Mucosa of rectum (tissue), 2 donors: ENCODE data around the gene OR2B2.
"Not testable (repeated sequence)": the region's sequence is repeated elsewhere in the genome, so short reads cannot be mapped to it uniquely, and the experiment has no call there.

Experiments used
- H3K27ac ChIP-seq, 2 donors: one replicate each; pipeline ENCODE4 v1.7.0; 2013; ENCODE audit warnings: inconsistent platforms in 2 of 2, low read depth in 2 of 2, low read length in 2 of 2
- H3K27me3 ChIP-seq, 2 donors: one replicate each; pipeline ENCODE4 v1.7.0; 2013; ENCODE audit warnings: low read length in 2 of 2; ENCODE audit not compliant: control insufficient read depth in 2 of 2, insufficient read depth in 2 of 2
- H3K36me3 ChIP-seq, 2 donors: one replicate each; pipeline ENCODE4 v1.7.0; 2013; ENCODE audit warnings: low read length in 2 of 2; ENCODE audit not compliant: control insufficient read depth in 2 of 2, insufficient read depth in 2 of 2
- H3K4me1 ChIP-seq, 2 donors: one replicate each; pipeline ENCODE4 v1.7.0; 2013; ENCODE audit warnings: low read length in 2 of 2, mild to moderate bottlenecking in 1 of 2; ENCODE audit not compliant: control insufficient read depth in 2 of 2, insufficient read depth in 2 of 2
- H3K4me3 ChIP-seq, 2 donors: one replicate each; pipeline ENCODE4 v1.7.0; 2013; ENCODE audit warnings: low read length in 2 of 2
- H3K9ac ChIP-seq, 2 donors: one replicate each; pipeline ENCODE4 v1.7.0; 2013; ENCODE audit warnings: low read length in 2 of 2, low read depth in 1 of 2, mild to moderate bottlenecking in 1 of 2
- H3K9me3 ChIP-seq, 2 donors: one replicate each; pipeline ENCODE4 v1.7.0; 2013; ENCODE audit warnings: low read length in 2 of 2; ENCODE audit not compliant: control insufficient read depth in 2 of 2
- donor health status: healthy.
- donor health status: Normal muscosa, but diverticular disease.

The OR2B2 gene

DNA sequence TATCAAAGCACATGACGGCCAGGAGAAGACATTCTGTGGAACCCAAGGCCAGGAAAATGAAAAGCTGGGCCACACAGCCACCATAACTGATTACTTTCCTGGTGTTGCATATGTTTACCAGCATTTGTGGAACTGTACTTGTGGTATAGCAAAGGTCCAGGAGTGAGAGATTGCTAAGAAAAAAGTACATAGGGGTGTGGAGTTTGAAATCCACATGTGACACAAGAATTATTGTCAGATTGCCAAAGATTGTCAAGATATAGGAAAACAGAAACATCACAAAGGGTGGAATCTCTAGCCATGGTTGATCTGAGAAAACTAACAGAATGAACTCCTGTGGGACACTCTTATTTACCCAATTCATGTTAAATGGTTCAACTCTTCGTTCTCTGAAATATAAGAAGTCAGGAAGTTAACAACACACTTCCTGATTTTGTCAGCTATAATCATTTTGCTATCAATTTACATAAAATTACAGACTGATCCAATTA, at the start of gene OR2B2:
TSS of gene OR2B2 (minus strand) at position 441 of the 491 bp plus-strand sequence. CDS start at position 364, 77 bp downstream.
- H3K27me3 ChIP-seq, result peaks cover 0 to 2% of the 10 kb centered on the region in 2 donors
- H3K4me3 ChIP-seq, result no peak within 1 kb of the TSS
- no peaks in the 10 kb centered on the region for H3K36me3 ChIP-seq
- H3K9me3 ChIP-seq, result no peaks in the 10 kb centered on the region
- H3K9ac ChIP-seq, result no peak within 1 kb of the TSS
- H3K4me1 ChIP-seq, result no peaks in the 10 kb centered on the region
- H3K27ac ChIP-seq, result no peak within 1 kb of the TSS

- Histone ChIP-seq H3K36me3 (no peaks in the 10 kb centered on the region), H3K27me3 (peaks cover 0 to 3% of the 10 kb centered on the region in 2 donors), H3K4me3 (no peak overlapping the region), H3K4me1 (no peaks in the 10 kb centered on the region), H3K9me3 (no peaks in the 10 kb centered on the region), H3K9ac (no peak overlapping the region), H3K27ac (no peak overlapping the region)
Measured at GRCh38 chr6:27957516-27957915, 45.3 kb upstream of the OR2B2 start.

DNA sequence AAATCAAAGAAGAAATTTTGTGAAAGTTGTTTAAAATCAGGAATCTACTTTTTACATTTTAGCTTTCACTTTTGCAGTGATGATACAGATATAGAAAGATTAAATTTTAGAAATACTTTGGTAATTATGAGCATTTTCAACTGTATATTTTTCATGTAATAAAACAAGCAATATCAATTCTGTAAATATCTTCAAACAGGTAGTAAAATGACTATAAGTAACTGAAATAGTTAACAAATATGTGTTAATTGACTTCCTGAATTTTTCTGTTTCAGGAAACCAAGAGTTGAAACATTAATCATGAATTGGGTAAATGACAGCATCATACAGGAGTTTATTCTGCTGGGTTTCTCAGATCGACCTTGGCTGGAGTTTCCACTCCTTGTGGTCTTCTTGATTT, 44.7 kb upstream of the OR2B2 start, which contains the start of gene OR2B6:
TSS of gene OR2B6 (plus strand) at position 301 of the 400 bp plus-strand sequence. CDS start at position 301, 0 bp downstream.
- H3K4me3 ChIP-seq, result no peak within 1 kb of the TSS
- H3K27ac ChIP-seq, result no peak within 1 kb of the TSS
- H3K9ac ChIP-seq, result no peak within 1 kb of the TSS
- peaks cover 0 to 3% of the 10 kb centered on the region in 2 donors for H3K27me3 ChIP-seq
- H3K4me1 ChIP-seq, result no peaks in the 10 kb centered on the region
- no peaks in the 10 kb centered on the region for H3K36me3 ChIP-seq
- no peaks in the 10 kb centered on the region for H3K9me3 ChIP-seq

DNA sequence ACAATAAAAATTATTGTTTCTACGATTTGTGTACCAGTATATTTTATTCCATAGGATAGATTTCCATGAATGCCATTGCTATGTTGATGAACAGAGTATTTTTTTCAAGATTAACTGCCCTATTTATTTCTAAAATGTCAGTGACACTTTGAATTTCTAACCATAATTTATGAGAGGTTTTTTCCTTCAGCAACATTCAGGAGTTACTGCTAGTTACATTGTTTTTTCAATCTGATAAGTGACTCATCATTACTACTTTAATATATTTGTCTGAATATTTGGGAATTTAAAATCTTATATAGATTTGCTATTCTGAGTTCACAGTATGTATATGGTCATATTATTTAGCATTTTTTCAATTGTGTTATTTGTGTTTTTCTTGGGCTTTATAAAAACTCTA, 38.8 kb upstream of the OR2B2 start:
- Histone ChIP-seq H3K9me3 (no peaks in the 10 kb centered on the region), H3K4me1 (no peaks in the 10 kb centered on the region), H3K36me3 (no peaks in the 10 kb centered on the region), H3K4me3 (no peak overlapping the region), H3K27ac (no peak overlapping the region), H3K9ac (no peak overlapping the region), H3K27me3 (peaks cover 2 to 3% of the 10 kb centered on the region in 2 donors)

DNA sequence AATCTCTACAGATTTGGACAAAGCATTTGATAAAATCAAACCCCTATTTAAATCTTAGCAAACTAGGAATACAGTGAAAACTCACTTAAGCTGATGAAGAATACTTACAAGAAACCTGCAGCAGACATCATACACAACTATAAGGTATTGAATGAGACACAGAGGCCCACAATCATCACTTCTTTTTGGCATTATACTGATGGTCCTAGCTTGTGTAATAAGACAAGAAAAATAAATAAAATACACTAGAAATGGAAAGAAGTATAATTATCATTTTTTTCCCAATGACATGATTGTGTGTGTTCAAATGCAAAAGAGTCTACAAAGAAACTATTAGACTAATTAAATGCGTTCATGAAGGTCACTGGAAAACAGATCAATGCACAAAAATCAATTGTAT, 36.0 kb upstream of the OR2B2 start:
- H3K9ac ChIP-seq, result no peak overlapping the region
- no peak overlapping the region for H3K4me3 ChIP-seq
- no peaks in the 10 kb centered on the region for H3K9me3 ChIP-seq
- no peak overlapping the region for H3K27ac ChIP-seq
- H3K4me1 ChIP-seq, result no peaks in the 10 kb centered on the region
- H3K36me3 ChIP-seq, result no peaks in the 10 kb centered on the region
- H3K27me3 ChIP-seq, result peaks cover 2 to 3% of the 10 kb centered on the region in 2 donors

DNA sequence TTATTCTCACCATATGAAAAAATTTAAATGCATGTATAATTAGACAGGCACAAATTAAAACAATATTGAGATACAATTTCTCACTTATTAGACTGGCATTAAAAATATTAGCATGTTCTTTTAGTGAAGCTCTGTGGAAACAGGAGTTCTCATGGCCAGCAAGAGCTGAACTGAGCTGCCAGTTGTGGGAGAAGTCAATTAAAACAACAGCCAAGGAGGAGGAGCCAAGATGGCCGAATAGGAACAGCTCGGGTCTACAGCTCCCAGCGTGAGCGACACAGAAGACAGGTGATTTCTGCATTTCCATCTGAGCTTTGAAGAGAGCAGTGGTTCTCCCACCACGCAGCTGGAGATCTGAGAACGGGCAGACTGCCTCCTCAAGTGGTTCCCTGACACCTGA, 30.9 kb upstream of the OR2B2 start:
- not testable (repeated sequence) for H3K27ac ChIP-seq, H3K9me3 ChIP-seq, H3K36me3 ChIP-seq, H3K4me1 ChIP-seq, H3K27me3 ChIP-seq, H3K9ac ChIP-seq, H3K4me3 ChIP-seq

DNA sequence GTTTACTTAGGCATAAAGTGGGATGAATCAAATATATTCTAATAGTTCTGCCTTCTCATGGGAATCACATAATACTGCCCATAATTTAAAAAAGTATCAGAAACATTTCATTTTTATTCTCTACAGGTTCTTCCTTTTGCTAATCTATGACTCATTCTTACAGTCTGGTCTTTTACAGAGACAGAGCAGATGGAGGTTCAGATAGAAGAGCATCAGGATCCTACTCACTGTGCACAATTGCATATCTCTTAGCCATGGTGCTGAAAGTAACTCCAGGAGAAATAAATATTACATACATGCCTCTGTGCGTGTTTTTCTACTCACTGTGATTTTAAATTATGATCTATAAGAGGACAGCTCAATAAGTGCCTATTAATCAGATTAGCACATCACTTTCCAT, 28.6 kb upstream of the OR2B2 start:
- Histone ChIP-seq H3K4me3 (no peak overlapping the region), H3K9ac (no peak overlapping the region), H3K4me1 (no peaks in the 10 kb centered on the region), H3K9me3 (no peaks in the 10 kb centered on the region), H3K36me3 (no peaks in the 10 kb centered on the region), H3K27me3 (no peaks in the 10 kb centered on the region), H3K27ac (no peak overlapping the region)

DNA sequence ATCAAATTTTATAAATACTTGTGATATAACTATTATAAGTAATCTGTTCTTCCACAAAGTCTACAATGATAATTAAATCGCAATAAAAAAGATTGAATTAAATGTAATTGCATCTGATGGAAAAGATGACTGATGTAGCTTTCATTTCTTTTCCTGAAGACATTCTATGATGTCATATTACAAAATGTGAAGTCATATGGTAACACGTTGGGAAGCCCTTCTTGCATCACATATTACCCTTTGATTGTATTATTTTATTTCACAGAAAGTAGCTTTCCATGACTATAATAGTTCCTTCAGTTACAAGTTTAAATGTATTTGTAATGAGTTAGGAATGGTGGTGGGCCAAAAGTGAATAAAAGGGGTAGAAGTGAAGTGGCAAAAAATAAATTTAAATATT, 19.0 kb upstream of the OR2B2 start:
- H3K9ac ChIP-seq, result no peak overlapping the region
- H3K9me3 ChIP-seq, result no peaks in the 10 kb centered on the region
- no peak overlapping the region for H3K4me3 ChIP-seq
- H3K4me1 ChIP-seq, result peaks cover 0 to 4% of the 10 kb centered on the region in 2 donors
- H3K36me3 ChIP-seq, result no peaks in the 10 kb centered on the region
- H3K27me3 ChIP-seq, result no peaks in the 10 kb centered on the region
- no peak overlapping the region for H3K27ac ChIP-seq

- H3K27ac ChIP-seq, H3K9ac ChIP-seq, H3K27me3 ChIP-seq, H3K9me3 ChIP-seq, H3K36me3 ChIP-seq, H3K4me1 ChIP-seq, H3K4me3 ChIP-seq: not testable (repeated sequence)
Measured at GRCh38 chr6:27929930-27930329, 17.7 kb upstream of the OR2B2 start.

DNA sequence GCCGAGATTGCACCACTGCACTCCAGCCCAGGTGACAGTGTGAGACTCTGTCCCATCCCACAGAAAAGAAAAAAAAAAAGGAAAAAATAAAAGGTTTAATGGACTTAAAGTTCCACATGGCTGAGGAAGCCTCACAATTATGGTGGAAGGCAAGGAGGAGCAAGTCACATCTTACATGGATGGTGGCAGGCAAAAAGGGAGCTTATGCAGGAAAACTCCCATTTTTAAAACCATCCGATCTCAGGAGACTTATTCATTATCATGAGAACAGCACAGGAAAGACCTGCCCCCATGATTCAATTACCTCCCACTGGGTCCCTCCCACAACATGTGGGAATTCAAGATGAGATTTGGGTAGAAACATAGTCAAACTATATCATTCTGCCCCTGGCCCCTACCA, 15.8 kb upstream of the OR2B2 start:
- H3K27me3 ChIP-seq, H3K36me3 ChIP-seq, H3K9me3 ChIP-seq, H3K4me1 ChIP-seq, H3K9ac ChIP-seq, H3K4me3 ChIP-seq, H3K27ac ChIP-seq: not testable (repeated sequence)

- Histone ChIP-seq H3K4me3 (no peak overlapping the region), H3K27me3 (no peaks in the 10 kb centered on the region), H3K9ac (no peak overlapping the region), H3K9me3 (no peaks in the 10 kb centered on the region), H3K4me1 (peaks cover 0 to 4% of the 10 kb centered on the region in 2 donors), H3K27ac (no peak overlapping the region), H3K36me3 (no peaks in the 10 kb centered on the region)
Measured at GRCh38 chr6:27924179-27924578, 12.0 kb upstream of the OR2B2 start.
